H9 (cell line): ENCODE data around the gene ASB5. TPM values are rescaled to one million over a fixed set of nuclear protein-coding genes. Genes with fewer than 3 reads are reported as not detected.
"Not testable (repeated sequence)": the region's sequence is repeated elsewhere in the genome, so short reads cannot be mapped to it uniquely, and the experiment has no call there.

Source experiments
- DNase-seq: peaks from one replicate; pipeline ENCODE4 v3.0.0-alpha.2; 2017
- H2AFZ ChIP-seq: one replicate; pipeline ENCODE4 v1.6.1; 2013; ENCODE audit warnings: mild to moderate bottlenecking, low read length, control low read depth, moderate library complexity
- H2AK5ac ChIP-seq: 2 replicates; pipeline ENCODE4 v1.6.1; 2013; ENCODE audit warnings: low read length, control low read depth, mixed read lengths; ENCODE audit not compliant: insufficient read length
- H2BK120ac ChIP-seq: one replicate; pipeline ENCODE4 v1.6.1; 2013; ENCODE audit warnings: low read depth, mild to moderate bottlenecking, low read length, control low read depth, inconsistent platforms; ENCODE audit not compliant: poor library complexity, severe bottlenecking
- H2BK12ac ChIP-seq: 2 replicates; pipeline ENCODE4 v1.6.1; 2013; ENCODE audit warnings: low read length, control low read depth, mixed read lengths, low read depth; ENCODE audit not compliant: insufficient read length
- H2BK15ac ChIP-seq: 2 replicates; pipeline ENCODE4 v1.6.1; 2013; ENCODE audit warnings: low read depth, low read length, control low read depth
- H2BK20ac ChIP-seq: one replicate; pipeline ENCODE4 v1.6.1; 2013; ENCODE audit warnings: low read depth, mild to moderate bottlenecking, low read length, control low read depth, inconsistent platforms; ENCODE audit not compliant: poor library complexity, severe bottlenecking
- H2BK5ac ChIP-seq: 2 replicates; pipeline ENCODE4 v1.6.1; 2013; ENCODE audit warnings: low read length, control low read depth, mixed read lengths; ENCODE audit not compliant: insufficient read length
- H3K14ac ChIP-seq: 2 replicates; pipeline ENCODE4 v1.6.1; 2013; ENCODE audit warnings: low read length, control low read depth; ENCODE audit not compliant: insufficient read depth
- H3K18ac ChIP-seq: 2 replicates; pipeline ENCODE4 v1.6.1; 2013; ENCODE audit warnings: low read depth, mild to moderate bottlenecking, mixed read lengths, low read length, control low read depth; ENCODE audit not compliant: insufficient read length
- H3K23ac ChIP-seq: 2 replicates; pipeline ENCODE4 v1.6.1; 2013; ENCODE audit warnings: low read length, control low read depth, mixed read lengths, low read depth; ENCODE audit not compliant: insufficient read length
- H3K23me2 ChIP-seq: 2 replicates; pipeline ENCODE4 v1.6.1; 2013; ENCODE audit warnings: low read depth, mild to moderate bottlenecking, mixed read lengths, low read length, control low read depth; ENCODE audit not compliant: insufficient read length, poor library complexity, severe bottlenecking
- H3K27ac ChIP-seq: 2 replicates; pipeline ENCODE4 v1.5.1; 2013; ENCODE audit warnings: low read length, control low read depth, mixed read lengths, low read depth; ENCODE audit not compliant: insufficient read length
- H3K27me3 ChIP-seq: 2 replicates; pipeline ENCODE4 v1.6.1; 2013; ENCODE audit warnings: low read length, control low read depth, inconsistent platforms; ENCODE audit not compliant: insufficient read depth
- H3K4ac ChIP-seq: 2 replicates; pipeline ENCODE4 v1.6.1; 2013; ENCODE audit warnings: low read depth, mild to moderate bottlenecking, control low read depth, inconsistent platforms, low read length, moderate library complexity
- H3K4me1 ChIP-seq: 2 replicates; pipeline ENCODE4 v1.6.1; 2013; ENCODE audit warnings: low read length, control low read depth, inconsistent platforms; ENCODE audit not compliant: insufficient read depth
- H3K4me2 ChIP-seq: 2 replicates; pipeline ENCODE4 v1.6.1; 2013; ENCODE audit warnings: low read length, control low read depth, mixed read lengths; ENCODE audit not compliant: insufficient read length, insufficient read depth
- H3K56ac ChIP-seq: 2 replicates; pipeline ENCODE4 v1.6.1; 2013; ENCODE audit warnings: low read depth, mild to moderate bottlenecking, mixed read lengths, low read length, control low read depth; ENCODE audit not compliant: insufficient read length
- H3K79me1 ChIP-seq: 2 replicates; pipeline ENCODE4 v1.6.1; 2013; ENCODE audit warnings: low read depth, mild to moderate bottlenecking, moderate library complexity, low read length, control low read depth, inconsistent platforms; ENCODE audit not compliant: insufficient read depth, poor library complexity, severe bottlenecking
- H3K79me2 ChIP-seq: 2 replicates; pipeline ENCODE4 v1.6.1; 2013; ENCODE audit warnings: low read length, control low read depth, inconsistent platforms; ENCODE audit not compliant: insufficient read depth
- H3K9ac ChIP-seq: 2 replicates; pipeline ENCODE4 v1.6.1; 2013; ENCODE audit warnings: low read length, control low read depth, mixed read lengths; ENCODE audit not compliant: insufficient read length; ENCODE audit errors: extremely low read depth
- H3K9me3 ChIP-seq: one replicate; pipeline ENCODE4 v1.6.1; 2013; ENCODE audit warnings: low read depth, low read length, inconsistent platforms; ENCODE audit not compliant: control insufficient read depth
- H3T11ph ChIP-seq: one replicate; pipeline ENCODE4 v1.6.1; 2013; ENCODE audit warnings: mild to moderate bottlenecking, low read length, control low read depth, inconsistent platforms
- H4K20me1 ChIP-seq: one replicate; pipeline ENCODE4 v1.6.1; 2013; ENCODE audit not compliant: control insufficient read depth, insufficient read length, insufficient read depth
- H4K5ac ChIP-seq: 2 replicates; pipeline ENCODE4 v1.6.1; 2013; ENCODE audit warnings: low read depth, mild to moderate bottlenecking, mixed read lengths, low read length, control low read depth; ENCODE audit not compliant: insufficient read length
- H4K8ac ChIP-seq: replicated peaks from 2 replicates; pipeline ENCODE4 v1.6.1; 2013; ENCODE audit warnings: low read length, control low read depth, mixed read lengths, low read depth; ENCODE audit not compliant: insufficient read length
- H4K91ac ChIP-seq: 2 replicates; pipeline ENCODE4 v1.6.1; 2013; ENCODE audit warnings: low read depth, mild to moderate bottlenecking, moderate library complexity, mixed read lengths, low read length, control low read depth; ENCODE audit not compliant: insufficient read length
- H3K27ac Mint-ChIP-seq, 3 experiments: 2 replicates in 2 of 3; 3 replicates in 1 of 3; pipeline ENCODE4 v1.8.0; 2020 to 2021; ENCODE audit warnings: mixed read lengths in 3 of 3, mild to moderate bottlenecking in 1 of 3, moderate library complexity in 1 of 3
- H3K27me3 Mint-ChIP-seq: 2 replicates; pipeline ENCODE4 v1.8.0; 2021; ENCODE audit warnings: low read depth, mild to moderate bottlenecking, moderate library complexity, mixed read lengths
- H3K36me3 Mint-ChIP-seq, 3 experiments: 2 replicates in 2 of 3; 3 replicates in 1 of 3; pipeline ENCODE4 v1.8.0; 2020 to 2021; ENCODE audit warnings: low read depth in 3 of 3, mixed read lengths in 3 of 3; ENCODE audit not compliant: insufficient read depth in 1 of 3
- H3K4me1 Mint-ChIP-seq, 2 experiments: 2 replicates each; pipeline ENCODE4 v1.8.0; 2020; ENCODE audit warnings: mixed read lengths in 2 of 2
- H3K4me3 Mint-ChIP-seq, 2 experiments: 2 replicates in 1 of 2; 3 replicates in 1 of 2; pipeline ENCODE4 v1.8.0; 2020 to 2021; ENCODE audit warnings: mild to moderate bottlenecking in 2 of 2, mixed read lengths in 2 of 2, moderate library complexity in 1 of 2
- H3K9me3 Mint-ChIP-seq, 2 experiments: 2 replicates in 1 of 2; 3 replicates in 1 of 2; pipeline ENCODE4 v1.8.0; 2020; ENCODE audit warnings: mild to moderate bottlenecking in 2 of 2, mixed read lengths in 2 of 2, moderate library complexity in 1 of 2
- CTCF ChIP-seq: fragments of 200-600 bp; sonication (generic); conservative IDR thresholded peaks from 3 replicates; pipeline ENCODE4 v1.8.0; 2021; ENCODE audit warnings: antibody characterized with exemption, mild to moderate bottlenecking
- WGBS: extraction: QIAGEN DNeasy Blood & Tissue Kit; methylation state at CpG from one replicate; pipeline ENCODE4 v1.1.7; 2013; ENCODE audit warnings: missing lambda C conversion rate, low lambda C conversion rate, mixed read lengths; ENCODE audit not compliant: insufficient read length; ENCODE audit errors: extremely low coverage; 5-methylcytosine and 5-hydroxymethylcytosine counted together
- total RNA-seq: library from RNA; stranded (reverse); gene quantifications from 2 replicates; pipeline ENCODE4 v1.2.1, GENCODE V29; 2021

Gene ASB5
- total RNA-seq, 1 experiment from 2014 or later: not detected

- no peak overlapping the region for H4K5ac ChIP-seq
- H3K27me3 Mint-ChIP-seq: no peaks in the 10 kb centered on the region
- no peak overlapping the region for H3T11ph ChIP-seq
- no peak overlapping the region for H2AK5ac ChIP-seq
- no peak overlapping the region for H3K23ac ChIP-seq
- H3K9me3 Mint-ChIP-seq: 0 out of 5 replicates have a peak, but pooled peaks cover 0 to 1% of the 10 kb centered on the region in 2 experiments
- H2BK15ac ChIP-seq: no peak overlapping the region
- peaks cover 2 to 7% of the 10 kb centered on the region in 2 experiments for H3K4me1 Mint-ChIP-seq
- no peaks in the 10 kb centered on the region for H3K27me3 ChIP-seq
- no peaks in the 10 kb centered on the region for H3K79me2 ChIP-seq
- peaks cover 0 to 2% (median 0%) of the 10 kb centered on the region in 3 experiments; a peak in 1 of 7 replicates for H3K36me3 Mint-ChIP-seq
- H3K9ac ChIP-seq: no peak overlapping the region
- no peak overlapping the region for H2BK20ac ChIP-seq
- H3K18ac ChIP-seq: no peak overlapping the region
- no peaks in the 10 kb centered on the region for H3K4me1 ChIP-seq
- WGBS: no CpG with 5 or more reads among the region's 2 CpGs
- no peaks in the 10 kb centered on the region for H3K23me2 ChIP-seq
- H4K8ac ChIP-seq: no peak overlapping the region
- no peak overlapping the region for H2BK5ac ChIP-seq
- H3K27ac Mint-ChIP-seq: no peak overlapping the region
- H4K91ac ChIP-seq: no peak overlapping the region
- DNase-seq: no peak
- H3K4ac ChIP-seq: no peak overlapping the region
- no peaks in the 10 kb centered on the region for H3K9me3 ChIP-seq
- H4K20me1 ChIP-seq: no peaks in the 10 kb centered on the region
- no peak overlapping the region for H2BK12ac ChIP-seq
- TF ChIP-seq CTCF: no peak
- no peak overlapping the region for H3K4me3 Mint-ChIP-seq
- H3K14ac ChIP-seq: no peak overlapping the region
- H3K4me2 ChIP-seq: no peak overlapping the region
- no peak overlapping the region for H3K27ac ChIP-seq
- no peak overlapping the region for H3K56ac ChIP-seq
- no peak overlapping the region for H2AFZ ChIP-seq
- no peak overlapping the region for H2BK120ac ChIP-seq
- no peaks in the 10 kb centered on the region for H3K79me1 ChIP-seq
These were observed 51.5 kb downstream of the ASB5 start for GRCh38 chr4:176217510-176217909.

GRCh38 chr4:176212351-176212750, 56.7 kb downstream of the ASB5 start:
- H2BK5ac ChIP-seq, H3K23ac ChIP-seq, H3T11ph ChIP-seq, H3K4me1 ChIP-seq, H2BK12ac ChIP-seq, H4K5ac ChIP-seq, H3K9me3 ChIP-seq, H3K79me1 ChIP-seq, DNase-seq, H2BK15ac ChIP-seq, H2AFZ ChIP-seq, H3K4me3 Mint-ChIP-seq, H3K27ac Mint-ChIP-seq, H4K20me1 ChIP-seq, H3K27me3 Mint-ChIP-seq, H3K9ac ChIP-seq, H3K4ac ChIP-seq, H3K27me3 ChIP-seq, H3K23me2 ChIP-seq, H4K8ac ChIP-seq, H2BK120ac ChIP-seq, H3K14ac ChIP-seq, H3K27ac ChIP-seq, H2BK20ac ChIP-seq, H3K4me1 Mint-ChIP-seq, H3K36me3 Mint-ChIP-seq, H3K4me2 ChIP-seq, H4K91ac ChIP-seq, H3K56ac ChIP-seq, H3K9me3 Mint-ChIP-seq, H3K18ac ChIP-seq, H2AK5ac ChIP-seq, H3K79me2 ChIP-seq: not testable (repeated sequence)
- no CpG with 5 or more reads among the region's 3 CpGs for whole genome bisulfite sequencing
